ENCODE results near the gene SUN1. TPM values are rescaled to one million over a fixed set of nuclear protein-coding genes. Genes with fewer than 3 reads are reported as not detected.

SUN1 gene
- total RNA-seq, 1 donor from 2014 or later, result 176 TPM

GRCh38 chr7:881441-882234 is 49.4 kb downstream of the SUN1 start:
- intact Hi-C loops (cut with DNase I), result loop anchor here (10.0 kb wide), 1 partner anchor 293 kb away; no protein-coding TSS in a partner anchor
- DNase-seq (ENCODE audit: missing footprints) (peak; percentile 9), ATAC-seq (no peak)

- ATAC-seq, result no peak
- intact Hi-C loops (cut with DNase I), result loop anchor here (10.0 kb wide), 1 partner anchor 292 kb away; no protein-coding TSS in a partner anchor
- DNase-seq (ENCODE audit: missing footprints), result peak; percentile 35
Measured at GRCh38 chr7:882336-883035, 50.2 kb downstream of the SUN1 start.

DNA sequence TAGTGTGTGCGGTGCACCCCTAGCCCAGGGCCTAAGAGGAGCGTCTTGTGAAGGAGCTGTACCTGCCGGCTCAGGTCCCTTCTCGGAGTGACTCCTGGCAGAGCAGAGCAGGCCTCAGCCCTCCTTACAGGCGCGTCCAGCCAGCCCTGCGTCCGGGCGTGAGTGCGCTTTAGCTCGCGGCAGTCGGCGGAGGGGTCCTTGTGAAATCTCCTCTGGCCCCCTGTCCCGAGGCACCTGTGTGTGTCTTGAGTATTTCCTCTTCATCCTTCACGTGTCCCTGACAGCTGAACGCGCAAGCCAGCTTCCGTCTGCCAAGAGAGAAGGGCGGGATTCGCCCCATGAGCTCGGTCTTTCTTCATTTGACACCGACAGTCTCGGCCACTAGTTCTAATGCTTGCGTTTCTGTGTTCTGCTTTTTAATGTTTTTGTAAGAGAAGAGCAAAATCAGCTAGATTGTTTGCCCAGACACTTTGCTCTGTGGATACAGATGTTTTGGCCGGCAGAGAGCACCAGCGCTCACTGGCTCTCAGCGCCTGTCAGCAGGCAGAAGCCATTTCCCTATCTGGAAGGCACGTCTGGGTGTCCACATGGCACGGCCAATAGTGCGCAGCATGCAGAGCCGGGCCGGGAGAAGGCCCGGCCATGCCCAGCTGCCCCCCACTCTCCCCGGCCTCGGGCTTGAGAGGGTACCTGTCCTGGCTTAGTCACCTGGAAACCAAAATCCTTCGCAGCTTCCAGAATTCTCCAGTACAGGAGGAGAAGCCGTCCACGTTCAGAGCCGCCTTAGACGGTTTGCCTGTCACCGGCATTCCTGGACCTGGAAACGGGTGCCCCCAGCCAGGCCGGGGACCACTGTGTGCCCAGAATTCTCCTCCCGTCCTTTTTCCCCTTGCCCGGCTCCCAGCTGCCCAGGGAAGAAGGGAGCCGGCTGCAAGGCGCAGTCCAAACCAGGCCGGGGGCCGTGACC is 51.1 kb downstream of the SUN1 start:
- DNase-seq (ENCODE audit: missing footprints), result peak; percentile 69
- ATAC-seq, result peak; percentile 38
- intact Hi-C loops (cut with DNase I), result loop anchor here (10.0 kb wide), 1 partner anchor 291 kb away; no protein-coding TSS in a partner anchor

- intact Hi-C loops (cut with DNase I), result loop anchor here (5.0 to 10.0 kb wide), 2 partner anchors 83 to 290 kb away; no protein-coding TSS in a partner anchor
- ATAC-seq (no peak), DNase-seq (ENCODE audit: missing footprints) (peak; percentile 37)
Measured at GRCh38 chr7:884191-885003, 52.1 kb downstream of the SUN1 start.

GRCh38 chr7:885261-885892 is 53.1 kb downstream of the SUN1 start:
- intact Hi-C loops (cut with DNase I), result loop anchor here (5.0 to 10.0 kb wide), 2 partner anchors 82 to 289 kb away; no protein-coding TSS in a partner anchor
- ATAC-seq (no peak), DNase-seq (ENCODE audit: missing footprints) (peak; percentile 66)

- peak; percentile 59 for DNase-seq (ENCODE audit: missing footprints)
- ATAC-seq, result no peak
- intact Hi-C loops (cut with DNase I), result loop anchor here (5.0 to 10.0 kb wide), 2 partner anchors 81 to 289 kb away; no protein-coding TSS in a partner anchor
Measured at GRCh38 chr7:885893-886625, 53.8 kb downstream of the SUN1 start.

- intact Hi-C loops (cut with DNase I), result loop anchor here (5.0 to 10.0 kb wide), 2 partner anchors 80 to 288 kb away; no protein-coding TSS in a partner anchor
- DNase-seq (ENCODE audit: missing footprints) (peak; percentile 86), ATAC-seq (peak; percentile 86)
Measured at GRCh38 chr7:886626-887487, 54.6 kb downstream of the SUN1 start.

GRCh38 chr7:887488-887820 is 55.2 kb downstream of the SUN1 start:
- DNase-seq (ENCODE audit: missing footprints) (peak; percentile 60), ATAC-seq (no peak)
- intact Hi-C loops (cut with DNase I), result loop anchor here (5.0 to 10.0 kb wide), 2 partner anchors 80 to 287 kb away; no protein-coding TSS in a partner anchor

DNA sequence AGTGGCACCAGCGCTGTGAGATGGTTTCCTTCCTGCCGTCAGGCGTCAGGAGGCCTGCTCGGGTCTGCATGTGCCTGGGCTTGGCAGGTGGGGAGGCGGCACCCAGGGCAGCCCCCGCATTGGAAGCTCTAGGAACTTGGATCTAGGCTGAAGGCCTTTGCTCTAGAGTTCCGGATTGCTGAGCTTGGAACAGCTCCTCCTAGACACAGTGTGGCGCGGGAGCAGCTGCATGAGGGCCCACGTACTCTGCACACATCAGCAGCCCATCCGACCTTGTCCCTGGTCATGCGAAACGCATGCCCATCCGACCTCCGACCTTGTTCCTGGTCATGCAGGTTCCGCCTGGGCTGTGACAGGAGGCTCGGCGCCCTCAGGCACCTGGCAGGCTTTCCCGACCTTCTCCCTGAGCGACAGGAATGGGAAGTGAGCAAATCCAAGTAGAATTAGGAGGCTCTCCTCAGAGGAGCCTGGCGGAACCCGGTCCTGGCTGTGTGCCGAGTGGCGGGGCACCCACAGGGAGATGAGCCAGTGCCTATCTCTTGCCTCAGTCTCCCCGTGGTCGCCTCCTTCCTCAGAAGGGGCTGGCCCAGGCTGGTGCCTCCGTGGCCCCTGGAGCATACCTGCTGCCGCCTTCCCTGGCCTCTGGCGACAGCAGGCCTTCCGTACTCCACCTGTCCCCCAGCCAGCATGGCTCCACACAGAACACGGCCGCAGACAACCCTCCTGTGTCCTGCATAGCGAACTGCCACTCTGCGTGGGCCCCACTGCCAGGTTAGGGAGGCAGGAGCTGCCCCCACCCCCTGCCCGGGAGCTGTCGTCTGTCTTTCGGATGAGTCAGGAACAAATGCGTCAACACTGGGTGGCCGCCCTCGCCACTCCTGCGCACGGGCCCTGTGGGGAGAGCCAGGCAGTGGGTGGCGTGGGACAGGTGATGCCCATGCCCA is 56.1 kb downstream of the SUN1 start:
- DNase-seq (ENCODE audit: missing footprints), result peak; percentile 48

GRCh38 chr7:889025-889390 is 56.7 kb downstream of the SUN1 start:
- ATAC-seq (no peak), DNase-seq (ENCODE audit: missing footprints) (peak; percentile 69)
- intact Hi-C loops (cut with DNase I), result loop anchor here (5.0 to 10.0 kb wide), 2 partner anchors 78 to 286 kb away; no protein-coding TSS in a partner anchor

More for the DNA sequence above, 56.1 kb downstream of the SUN1 start:
- intact Hi-C loops (cut with DNase I), result loop anchor here (5.0 to 10.0 kb wide), 2 partner anchors 79 to 286 kb away; no protein-coding TSS in a partner anchor
- no peak for ATAC-seq

GRCh38 chr7:889391-889790 is 57.1 kb downstream of the SUN1 start:
- ATAC-seq (no peak), DNase-seq (ENCODE audit: missing footprints) (no peak)
- intact Hi-C loops (cut with DNase I), result loop anchor here (5.0 to 10.0 kb wide), 2 partner anchors 78 to 285 kb away; no protein-coding TSS in a partner anchor

DNA sequence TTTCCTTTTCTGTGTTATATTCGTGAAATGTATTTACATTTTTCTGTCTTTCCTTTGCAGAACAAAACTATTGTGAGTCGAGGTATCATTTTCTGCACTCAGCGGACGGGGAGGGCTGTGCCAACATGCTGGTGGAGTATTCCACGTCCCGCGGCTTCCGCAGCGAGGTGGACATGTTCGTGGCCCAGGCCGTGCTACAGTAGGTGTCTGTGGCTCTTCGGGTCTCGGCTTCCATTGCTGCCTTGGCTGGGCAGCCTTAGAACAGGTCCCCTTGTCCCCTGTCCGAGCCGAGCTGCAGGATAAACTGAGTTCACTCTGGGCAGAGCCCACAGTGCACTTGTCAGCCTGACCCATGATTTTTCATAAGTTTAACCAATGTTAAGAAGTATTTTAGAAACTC is 58.6 kb downstream of the SUN1 start:
- no peak for ATAC-seq
- intact Hi-C loops (cut with DNase I), result no loop called here
- DNase-seq (ENCODE audit: missing footprints), result no peak

GRCh38 chr7:891291-891690 is 59.0 kb downstream of the SUN1 start:
- intact Hi-C loops (cut with DNase I), result no loop called here
- DNase-seq (ENCODE audit: missing footprints), result no peak
- no peak for ATAC-seq

DNA sequence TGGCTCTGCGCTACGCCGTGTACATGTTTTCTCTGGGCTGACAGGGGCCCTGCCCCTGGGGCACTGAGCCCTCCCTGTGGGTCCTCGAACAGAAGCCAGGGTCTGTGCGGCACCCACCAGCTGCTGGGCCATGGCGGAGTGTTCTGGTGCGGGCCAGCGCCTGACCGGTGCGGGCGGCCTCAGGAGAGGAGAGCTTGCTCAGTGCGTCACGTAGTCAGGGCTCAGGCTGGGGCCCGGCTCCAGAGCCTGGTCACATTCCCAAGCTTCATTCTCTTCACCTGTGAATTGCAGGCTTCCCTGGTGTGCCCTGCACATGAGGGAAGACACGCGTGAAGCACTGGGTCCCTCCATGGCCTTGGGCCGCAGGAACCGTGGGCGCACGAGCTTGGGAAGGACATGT is 59.5 kb downstream of the SUN1 start:
- DNase-seq (ENCODE audit: missing footprints), result no peak
- intact Hi-C loops (cut with DNase I), result no loop called here
- ATAC-seq, result no peak

Data from Right ventricle myocardium inferior (tissue), 1 donor.